Measurements from ENCODE around the gene TRIM46. TPM values are rescaled to one million over a fixed set of nuclear protein-coding genes. Genes with fewer than 3 reads are reported as not detected.
"Not testable (repeated sequence)": the region's sequence is repeated elsewhere in the genome, so short reads cannot be mapped to it uniquely, and the experiment has no call there.

TRIM46 gene
- total RNA-seq, 1 donor from 2014 or later, result 20.1 TPM

GRCh38 chr1:155136748-155137147 lies 36.9 kb upstream of the TRIM46 start:
- intact Hi-C loops (cut with micrococcal nuclease), result loop anchor here (5.0 kb wide), 1 partner anchor 186 kb away; the partner anchor contains the start of gene RUSC1

- intact Hi-C loops (cut with micrococcal nuclease), result loop anchor here (5.0 kb wide), 1 partner anchor 185 kb away; the partner anchor contains the start of gene RUSC1
Observed at GRCh38 chr1:155137154-155137949, 36.3 kb upstream of the TRIM46 start.

- intact Hi-C loops (cut with micrococcal nuclease), result loop anchor here (1.0 to 5.0 kb wide), 6 partner anchors 32 to 914 kb away; partner anchors contain the start of genes EFNA4, FLAD1, LAMTOR2 and RUSC1
Observed at GRCh38 chr1:155139895-155140629, 33.6 kb upstream of the TRIM46 start, which contains the start of gene DPM3. Gene DPM3 (minus strand): TSS chr1:155140531. CDS start chr1:155140240, 291 bp downstream.

GRCh38 chr1:155140630-155140953 lies 33.1 kb upstream of the TRIM46 start:
- intact Hi-C loops (cut with micrococcal nuclease), result loop anchor here (1.0 kb wide), 5 partner anchors 32 to 914 kb away; partner anchors contain the start of genes EFNA4, FLAD1 and LAMTOR2

GRCh38 chr1:155141749-155142148 lies 31.9 kb upstream of the TRIM46 start:
- intact Hi-C loops (cut with micrococcal nuclease), result no loop called here

GRCh38 chr1:155145491-155145890 lies 28.2 kb upstream of the TRIM46 start:
- intact Hi-C loops (cut with micrococcal nuclease), result no loop called here

GRCh38 chr1:155155996-155156643 lies 17.5 kb upstream of the TRIM46 start:
- intact Hi-C loops (cut with micrococcal nuclease), result not testable (repeated sequence)

- intact Hi-C loops (cut with micrococcal nuclease), result no loop called here
Observed at GRCh38 chr1:155158991-155159390, 14.7 kb upstream of the TRIM46 start.

GRCh38 chr1:155160128-155160527 lies 13.5 kb upstream of the TRIM46 start:
- intact Hi-C loops (cut with micrococcal nuclease), result no loop called here

GRCh38 chr1:155162631-155163030 lies 11.0 kb upstream of the TRIM46 start:
- intact Hi-C loops (cut with micrococcal nuclease), result not testable (repeated sequence)

- intact Hi-C loops (cut with micrococcal nuclease), result not testable (repeated sequence)
Observed at GRCh38 chr1:155163785-155164184, 9.9 kb upstream of the TRIM46 start.

- intact Hi-C loops (cut with micrococcal nuclease), result loop anchor here (5.0 kb wide), 2 partner anchors 117 to 687 kb away; no protein-coding TSS in a partner anchor
Observed at GRCh38 chr1:155164625-155165024, 9.0 kb upstream of the TRIM46 start.

- intact Hi-C loops (cut with micrococcal nuclease), result loop anchor here (5.0 kb wide), 2 partner anchors 119 to 689 kb away; no protein-coding TSS in a partner anchor
Observed at GRCh38 chr1:155166051-155166470, 7.6 kb upstream of the TRIM46 start.

- intact Hi-C loops (cut with micrococcal nuclease), result loop anchor here (1.0 to 5.0 kb wide), 4 partner anchors 75 to 689 kb away; partner anchors contain the start of gene EFNA4
Observed at GRCh38 chr1:155166471-155167165, 7.0 kb upstream of the TRIM46 start.

GRCh38 chr1:155167166-155168104 lies 6.2 kb upstream of the TRIM46 start:
- intact Hi-C loops (cut with micrococcal nuclease), result loop anchor here (1.0 to 5.0 kb wide), 6 partner anchors 33 to 690 kb away; partner anchors contain the start of genes EFNA4 and SLC50A1

- intact Hi-C loops (cut with micrococcal nuclease), result loop anchor here (1.0 to 5.0 kb wide), 4 partner anchors 33 to 691 kb away; partner anchors contain the start of gene SLC50A1
Observed at GRCh38 chr1:155168105-155168445, 5.6 kb upstream of the TRIM46 start.

GRCh38 chr1:155168456-155169210 lies 5.0 kb upstream of the TRIM46 start:
- intact Hi-C loops (cut with micrococcal nuclease), result loop anchor here (1.0 to 5.0 kb wide), 4 partner anchors 34 to 691 kb away; partner anchors contain the start of gene SLC50A1

- intact Hi-C loops (cut with micrococcal nuclease), result loop anchor here (2.0 to 5.0 kb wide), 3 partner anchors 35 to 692 kb away; partner anchors contain the start of gene SLC50A1
Observed at GRCh38 chr1:155169541-155169940, 4.1 kb upstream of the TRIM46 start.
